ENCODE data around the gene SELENOP.

SELENOP gene

DNA sequence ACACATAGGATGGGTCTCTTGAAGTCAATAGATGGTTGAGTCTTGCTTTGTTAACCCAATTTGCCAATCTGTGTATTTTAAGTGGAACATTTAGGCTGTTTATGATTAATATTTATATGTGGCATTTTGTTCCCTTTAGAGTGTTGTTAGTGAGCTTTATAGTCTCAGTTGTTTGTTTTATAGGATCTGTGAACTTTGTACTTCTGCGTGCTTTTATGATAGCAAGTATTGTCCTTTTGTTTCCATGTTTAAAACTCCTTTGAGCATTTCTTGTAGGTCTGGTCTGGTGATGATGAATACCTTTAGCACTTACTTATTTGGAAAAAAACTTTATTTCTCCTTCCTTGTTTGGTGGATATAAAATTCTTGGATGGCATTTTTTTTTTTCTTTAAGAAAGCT lies 23.8 kb downstream of the SELENOP start:
- DNase-seq: no peak

DNA sequence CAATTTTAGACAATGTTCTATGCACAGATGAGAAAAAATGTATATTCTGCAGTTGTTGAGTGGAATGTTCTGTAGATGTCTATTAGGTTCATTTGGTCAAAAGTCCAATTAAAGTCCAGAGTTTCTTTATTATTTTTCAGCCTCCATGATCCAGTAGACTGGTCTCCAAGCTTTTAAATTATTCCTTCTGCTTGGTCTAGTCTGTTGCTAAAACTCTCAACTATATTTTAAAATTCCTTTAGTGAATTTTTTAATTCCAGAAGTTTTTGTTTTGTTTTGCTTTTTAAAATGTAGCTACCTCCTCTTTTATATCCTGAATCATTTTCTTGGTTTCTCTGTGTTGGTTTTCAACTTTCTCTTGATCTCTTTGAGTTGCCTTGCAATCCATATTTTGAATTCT lies 24.6 kb downstream of the SELENOP start:
- no peak for DNase-seq

DNA sequence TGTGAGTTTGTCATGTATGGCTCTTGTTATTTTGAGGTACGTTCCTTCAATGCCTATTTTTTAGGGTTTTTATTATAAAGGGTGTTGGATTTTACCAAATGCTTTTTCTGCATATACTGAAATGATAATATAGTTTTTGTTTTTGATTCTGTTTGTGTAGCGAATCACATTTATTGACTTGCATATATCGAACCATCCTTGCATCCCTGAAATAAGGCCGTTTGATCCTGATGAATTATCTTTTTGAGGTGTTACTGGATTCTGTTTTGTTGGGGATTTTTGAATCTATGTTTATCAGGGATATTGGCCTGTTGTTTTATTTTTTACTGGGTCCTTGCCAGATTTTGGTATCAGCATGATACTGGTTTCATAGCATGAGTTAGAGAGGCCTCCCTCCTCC lies 25.9 kb downstream of the SELENOP start:
- DNase-seq: no peak

DNA sequence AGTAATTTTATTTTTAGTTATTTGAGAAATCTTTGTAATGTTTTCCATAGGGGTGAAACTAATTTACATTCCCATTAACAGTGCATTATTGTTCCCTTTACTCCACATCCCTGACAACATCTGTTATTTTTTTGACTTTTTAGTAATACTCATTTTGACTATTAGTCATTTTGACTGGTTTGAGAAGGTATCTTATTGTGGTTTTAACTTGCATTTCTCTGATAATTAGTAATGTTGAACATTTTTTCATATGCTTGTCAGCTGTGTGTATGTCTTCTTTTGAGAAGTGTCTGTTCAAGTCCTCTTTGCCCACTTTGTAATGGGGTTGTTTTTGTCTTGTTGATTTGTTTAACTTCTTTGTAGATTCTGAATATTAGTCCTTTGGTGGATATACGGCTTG lies 27.6 kb downstream of the SELENOP start:
- no peak for DNase-seq

DNA sequence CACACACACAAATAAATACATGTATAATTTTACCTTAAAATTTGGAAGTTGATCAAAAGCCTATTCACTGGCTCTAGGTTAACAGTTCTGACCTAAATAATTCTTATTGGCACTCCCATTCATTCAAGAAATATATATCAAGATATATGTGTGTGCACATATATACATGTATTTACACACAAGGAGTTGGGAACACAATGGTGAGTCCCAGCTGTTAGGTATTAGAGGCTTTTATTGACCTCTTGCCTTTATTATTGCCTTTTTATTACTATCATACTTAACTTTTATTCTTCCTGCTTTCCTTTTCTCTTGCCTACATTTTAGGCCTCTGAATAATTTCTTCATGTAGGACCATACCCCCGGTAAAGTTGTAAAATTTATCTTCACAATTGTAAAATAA lies 30.1 kb downstream of the SELENOP start:
- no peak for DNase-seq

DNA sequence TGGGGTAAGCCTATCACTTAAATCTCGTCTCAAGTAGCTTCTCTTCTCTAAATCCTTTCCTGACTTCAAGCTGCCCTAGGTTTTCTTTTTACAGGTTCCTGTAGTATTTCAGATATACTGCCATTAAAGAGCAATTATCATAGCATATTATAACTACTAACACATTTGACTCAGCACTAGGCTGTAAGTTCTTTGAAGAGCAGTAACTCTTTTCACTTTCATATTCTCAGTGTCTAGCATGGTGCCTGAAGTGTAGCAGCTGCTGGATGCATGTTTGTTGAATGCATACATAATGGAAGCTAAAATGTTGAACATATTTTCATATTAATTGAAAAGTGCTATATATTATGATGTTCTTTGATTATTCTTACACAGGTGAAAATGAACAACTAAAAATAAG lies 32.6 kb downstream of the SELENOP start:
- no peak for DNase-seq

DNA sequence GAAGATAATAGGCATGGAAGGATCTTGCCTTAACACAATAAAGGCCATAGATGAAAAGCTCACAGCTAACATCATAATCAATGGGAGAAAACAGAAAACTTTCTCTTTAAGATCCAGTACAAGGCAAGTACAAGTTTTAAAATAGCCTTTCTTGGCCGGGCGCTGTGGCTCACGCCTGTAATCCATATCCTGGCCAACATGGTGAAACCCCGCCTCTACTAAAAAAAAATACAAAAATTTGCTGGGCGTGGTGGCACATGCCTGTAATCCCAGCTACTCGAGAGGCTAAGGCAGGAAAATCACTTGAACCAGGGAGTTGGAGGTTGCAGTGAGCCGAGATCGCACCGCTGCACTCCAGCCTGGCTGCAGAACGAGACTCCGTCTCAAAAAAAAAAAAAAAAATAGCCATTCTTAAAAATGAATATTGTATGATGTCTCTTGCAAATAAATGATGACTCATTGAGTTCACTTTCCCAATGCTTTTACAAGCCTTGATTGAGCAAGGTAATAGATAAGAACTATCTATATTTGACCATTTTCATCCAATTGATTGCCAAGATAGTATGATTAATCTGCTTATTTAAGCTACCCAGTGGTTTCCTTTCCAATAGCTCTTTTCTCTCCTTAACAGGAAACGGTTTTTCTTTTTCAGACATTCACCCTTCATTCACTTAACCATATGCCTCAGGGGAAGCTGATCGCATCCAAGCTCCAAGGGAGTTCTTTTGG lies 39.3 kb downstream of the SELENOP start:
- no peak for DNase-seq

DNA sequence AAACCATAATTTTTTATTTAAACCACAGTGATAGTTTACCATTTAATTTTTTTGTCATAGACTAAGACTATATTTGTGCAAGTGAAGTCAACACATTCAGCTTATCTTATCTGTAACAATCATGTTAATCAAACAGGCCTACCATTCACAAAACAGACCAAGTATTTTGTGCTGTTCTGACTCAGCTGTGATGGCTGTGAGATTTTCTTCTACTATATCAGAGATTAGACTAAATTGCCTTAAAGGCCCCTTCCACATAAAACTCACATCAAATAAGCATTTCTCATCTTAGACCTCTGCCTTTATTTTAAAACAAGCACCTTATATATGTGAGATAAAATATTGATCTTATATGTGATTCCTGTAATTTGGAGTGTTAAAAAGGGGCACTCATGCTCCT lies 41.7 kb downstream of the SELENOP start:
- no peak for DNase-seq

DNA sequence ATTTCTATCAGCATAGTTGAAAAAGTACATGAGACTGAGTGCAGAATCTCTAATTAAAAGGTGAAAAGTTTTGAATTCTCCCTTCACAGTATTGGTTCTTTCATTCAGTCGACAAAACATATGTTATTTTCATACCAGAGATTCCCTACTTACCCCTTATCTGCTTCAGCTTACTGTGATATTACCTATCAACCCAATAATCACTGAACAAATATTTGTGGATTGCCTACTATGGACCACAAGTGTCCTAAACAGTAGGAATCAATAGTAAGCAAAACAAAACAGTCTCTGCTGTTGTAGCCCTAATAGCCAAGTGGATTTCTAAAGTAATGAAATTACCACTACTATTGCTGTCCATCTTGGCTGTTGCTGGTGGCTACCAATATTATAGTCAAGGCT lies 43.6 kb downstream of the SELENOP start:
- DNase-seq: no peak

DNA sequence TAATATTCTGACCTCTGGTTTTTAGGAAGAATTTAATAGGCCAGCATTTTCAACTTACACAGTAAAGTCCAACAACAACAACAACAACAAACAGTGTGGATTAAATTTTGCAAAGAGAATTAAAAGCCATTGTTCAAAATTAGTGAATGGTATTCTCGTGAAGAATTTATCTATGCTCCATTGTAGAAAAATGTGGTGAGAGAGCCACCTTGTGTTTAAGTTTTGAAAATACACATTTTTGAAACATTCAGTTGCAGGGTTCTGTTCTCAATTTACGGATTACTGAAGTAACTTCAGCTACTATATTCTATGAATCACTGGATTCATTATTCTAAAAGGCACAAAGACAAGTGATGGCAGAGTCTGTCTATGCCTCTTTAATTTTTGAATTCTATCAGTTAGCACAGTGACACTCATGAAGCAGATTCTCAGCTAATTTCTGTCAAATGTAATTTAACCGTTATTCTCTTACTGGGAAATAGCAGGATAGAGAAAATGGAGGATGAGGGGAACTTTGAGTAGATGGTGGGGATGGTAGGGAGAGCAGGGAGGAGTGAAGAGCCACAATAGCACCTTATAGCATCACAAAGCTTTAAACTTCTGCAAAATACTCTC lies 44.1 kb downstream of the SELENOP start:
- peak; percentile 5 for DNase-seq

DNA sequence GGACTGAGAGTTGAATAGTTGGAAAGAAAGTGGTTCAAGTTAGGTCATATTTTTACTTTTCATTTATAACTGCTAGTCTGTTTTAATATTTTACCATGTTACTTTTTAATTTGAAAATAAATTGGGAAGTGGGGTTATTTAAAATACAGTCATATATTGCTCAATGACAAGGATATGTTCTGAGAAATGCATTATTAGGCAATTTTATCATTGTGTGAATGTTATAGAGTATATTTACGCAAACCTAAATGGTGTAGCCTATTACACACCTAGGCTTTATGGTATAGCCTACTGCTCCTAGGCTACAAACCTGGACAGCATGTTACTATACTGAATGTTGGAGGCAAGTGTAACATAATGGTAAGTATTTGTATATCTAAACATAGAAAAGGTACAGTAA lies 49.9 kb downstream of the SELENOP start:
- no peak for DNase-seq

DNA sequence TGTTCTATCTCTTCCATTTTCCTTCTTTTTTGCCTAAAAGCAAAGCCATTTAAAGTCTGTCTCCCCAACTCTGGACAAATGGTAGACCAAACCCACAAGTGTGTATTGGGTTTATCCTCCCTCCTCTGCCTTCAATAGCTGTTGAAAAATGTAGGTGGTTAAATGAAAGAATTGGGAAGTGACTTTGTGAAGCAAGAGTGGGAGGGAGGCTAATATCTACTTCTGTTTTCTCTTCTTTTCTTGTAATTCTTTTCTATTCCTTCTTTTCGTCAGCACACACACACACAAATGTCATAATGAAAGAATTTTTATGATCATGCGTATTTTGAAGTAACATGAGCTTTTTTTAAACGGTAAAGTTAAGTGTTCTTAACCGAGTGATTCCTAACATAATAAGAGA lies 51.3 kb downstream of the SELENOP start:
- DNase-seq: no peak

DNA sequence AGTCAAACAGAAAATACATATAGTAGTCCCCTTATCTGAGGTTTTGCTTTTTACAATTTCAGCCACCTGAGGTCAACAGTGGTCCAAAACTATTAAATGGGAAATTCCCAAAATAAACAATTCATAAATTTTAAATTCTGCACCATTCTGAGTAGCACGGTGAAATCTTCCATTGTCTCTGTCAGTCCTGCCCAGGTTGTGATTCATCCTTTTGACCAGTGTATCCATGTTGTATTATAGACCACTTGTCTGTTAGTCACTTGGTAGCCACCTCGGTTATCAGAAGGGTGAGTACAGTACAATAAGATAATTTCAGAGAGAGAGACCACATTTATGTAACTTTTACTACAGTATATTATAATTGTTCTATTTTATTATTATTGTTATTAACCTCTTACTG lies 52.2 kb downstream of the SELENOP start:
- DNase-seq: no peak

DNA sequence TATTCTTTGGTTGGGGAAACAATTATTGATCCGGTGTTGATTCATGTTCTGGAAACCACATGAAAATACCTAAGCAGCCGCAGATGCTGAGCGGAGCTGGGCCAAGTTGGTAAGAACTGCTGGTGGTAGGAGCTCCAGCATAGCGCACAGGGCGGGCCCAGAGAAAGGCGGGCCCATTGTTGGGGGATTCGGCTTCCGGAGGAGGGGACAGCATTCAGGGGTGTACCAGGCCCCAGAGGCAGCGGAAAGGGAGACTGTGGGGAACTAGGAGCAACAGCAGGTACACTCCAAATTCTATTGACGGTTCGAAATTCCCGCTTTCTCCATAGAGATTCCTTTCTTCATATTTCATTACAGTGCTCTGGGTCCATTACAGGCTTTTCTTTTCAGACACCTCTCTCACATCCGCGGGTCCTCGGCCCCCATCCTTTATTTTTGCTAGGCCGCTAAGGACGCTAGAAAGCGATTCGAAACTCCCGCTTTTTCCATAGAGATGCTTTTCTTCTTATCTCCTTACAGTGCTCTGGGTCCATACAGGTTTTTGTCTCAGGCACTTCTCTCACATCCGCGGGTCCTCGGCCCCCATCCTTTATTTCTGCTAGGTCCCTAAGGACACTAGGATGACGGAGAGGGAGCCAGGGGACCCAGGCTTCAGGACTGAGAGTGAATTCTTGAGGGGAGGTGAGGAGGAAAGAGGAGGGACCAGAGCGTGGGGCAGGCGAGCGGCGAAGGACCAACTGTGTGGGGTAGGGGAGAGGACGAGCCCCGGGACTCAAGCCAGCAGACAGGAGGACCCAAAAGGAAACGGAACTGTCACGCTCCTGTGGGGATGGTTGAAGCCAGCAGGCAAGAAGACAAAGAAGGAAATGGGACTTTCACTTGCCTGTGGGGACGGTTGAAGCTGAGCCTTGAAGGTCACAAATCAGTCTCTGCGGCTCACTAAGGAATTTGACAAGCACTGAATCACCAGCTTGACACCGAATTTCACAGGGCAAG lies 54.8 kb downstream of the SELENOP start, which contains the start of gene CCDC152:
Gene CCDC152 (plus strand): TSS at position 213 of the 996 bp plus-strand sequence. CDS start 2,304 bp downstream, outside the sequence.
- DNase-seq: no peak

DNA sequence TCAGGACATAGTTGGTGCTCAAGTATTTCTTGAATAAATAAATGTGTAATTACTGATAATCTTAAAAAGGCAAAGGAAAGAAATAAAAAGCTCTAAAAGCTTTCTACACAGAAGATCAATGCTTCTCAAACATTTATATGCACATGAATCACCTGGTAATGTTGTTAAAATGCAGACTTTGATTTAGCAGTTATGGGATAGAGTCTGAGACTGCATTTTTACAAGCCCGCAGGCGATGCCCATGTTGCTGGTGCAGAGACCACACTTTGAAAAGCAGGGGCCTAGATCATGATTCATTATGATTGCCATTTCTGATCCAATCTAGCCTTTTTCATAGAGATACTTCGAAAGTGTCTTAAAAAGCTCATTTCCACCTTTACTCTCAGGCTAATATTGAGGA lies 58.6 kb downstream of the SELENOP start:
- no peak for DNase-seq

DNA sequence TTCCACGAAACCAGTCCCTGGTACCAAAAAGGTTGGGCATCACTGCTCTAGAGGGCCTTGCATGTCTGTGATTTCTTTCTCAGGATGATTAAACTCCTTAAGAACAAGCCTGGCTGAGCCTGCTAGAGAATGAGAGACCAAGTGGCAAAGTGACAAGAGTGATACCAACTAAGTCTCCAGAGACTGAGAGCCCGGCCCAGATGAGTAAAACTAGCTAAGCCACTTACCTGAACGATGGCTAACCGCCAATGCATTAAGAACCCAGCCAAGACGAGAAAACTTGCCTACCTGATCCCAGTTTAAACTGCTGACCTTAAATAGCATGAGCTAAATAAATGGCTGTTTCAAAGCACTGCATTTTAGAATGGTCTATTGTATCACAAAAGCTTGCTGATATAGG lies 60.6 kb downstream of the SELENOP start:
- no peak for DNase-seq

DNA sequence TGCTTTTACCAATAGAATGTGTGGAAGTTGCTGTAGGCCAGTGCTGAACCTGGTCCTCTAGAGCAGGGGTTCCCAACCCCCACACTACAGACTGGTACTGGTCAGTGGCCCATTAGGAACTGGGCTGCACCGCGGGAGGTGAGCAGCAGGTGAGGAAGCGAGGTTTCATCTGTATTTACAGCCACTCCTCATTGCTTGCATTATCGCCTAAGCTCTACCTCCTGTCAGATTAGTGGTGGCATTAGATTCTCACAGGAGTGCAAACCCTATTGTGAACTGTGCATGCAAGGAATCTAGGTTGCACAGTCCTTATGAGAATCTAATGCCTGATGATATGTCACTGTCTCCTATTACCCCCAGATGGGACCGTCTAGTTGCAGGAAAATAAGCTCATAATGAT lies 61.2 kb downstream of the SELENOP start:
- DNase-seq: no peak
